HG03064 (cell line): Measurements from ENCODE around the gene ARPC3.
A peak's percentile ranks its signal among the peaks of the same experiment; 100 is the strongest.
"Not testable (repeated sequence)": the region's sequence is repeated elsewhere in the genome, so short reads cannot be mapped to it uniquely, and the experiment has no call there.

ENCODE experiments used
- ATAC-seq: cut with Tn5 transposase; IDR thresholded peaks from one replicate; pipeline ENCODE4 v1.9.1; 2021; ENCODE audit warnings: low read depth; ENCODE audit not compliant: unreplicated experiment

Gene ARPC3

GRCh38 chr12:110420644-110421043, 29.5 kb downstream of the ARPC3 start:
- not testable (repeated sequence) for ATAC-seq

GRCh38 chr12:110417113-110417512, 33.0 kb downstream of the ARPC3 start:
- not testable (repeated sequence) for ATAC-seq

GRCh38 chr12:110410086-110410485, 40.1 kb downstream of the ARPC3 start:
- ATAC-seq, result not testable (repeated sequence)

- ATAC-seq, result not testable (repeated sequence)
These were observed 44.9 kb downstream of the ARPC3 start for GRCh38 chr12:110405126-110405662.

- no peak for ATAC-seq
These were observed 46.0 kb downstream of the ARPC3 start for GRCh38 chr12:110403976-110404682.

GRCh38 chr12:110403146-110403975, 46.8 kb downstream of the ARPC3 start, which contains the start of gene ANAPC7:
Gene ANAPC7, minus strand, starts transcription at chr12:110403708. Its CDS starts 81 bp downstream, at chr12:110403627.
- peak; percentile 79 for ATAC-seq
